Endothelial cell of umbilical vein (primary cell): ENCODE results near the gene SOX9. TPM values are rescaled to one million over a fixed set of nuclear protein-coding genes. Genes with fewer than 3 reads are reported as not detected.

Source experiments
- BruUV-seq: library from RNA; stranded (reverse); fragments of 400-500 nt; replicated peaks from 2 replicates; lab custom pipeline; 2021; lab: Mats Ljungman, UMichigan
- CTCF ChIA-PET: fragments of 300-600, 350-600 bp; sonication (Branson Sonifier 250); formaldehyde crosslinking; loops from one replicate; lab custom pipeline; 2021; ENCODE audit warnings: antibody characterized with exemption, inconsistent platforms; lab: Charles Lee
- POLR2A ChIA-PET: fragments of 300-600, 350-600 bp; sonication (Branson Sonifier 250); formaldehyde crosslinking; loops from one replicate; lab custom pipeline; 2021; ENCODE audit warnings: antibody characterized with exemption, inconsistent platforms; lab: Charles Lee
- DNase-seq: peaks from one replicate; pipeline ENCODE4 v3.0.0-alpha.2; 2011; ENCODE audit warnings: low read depth, low spot score
- FAIRE-seq: peaks from 2 replicates; lab custom pipeline; 2011; peaks lifted over from hg19 to GRCh38; lab: Jason Lieb, UNC
- H2AFZ ChIP-seq: 2 replicates; pipeline ENCODE4 v1.6.0; 2012; ENCODE audit warnings: low read depth, low read length, control low read depth, inconsistent platforms
- H3K27ac ChIP-seq: 2 replicates; pipeline ENCODE4 v1.5.1; 2011; ENCODE audit warnings: low read depth, mild to moderate bottlenecking, control low read depth, low read length, moderate library complexity; ENCODE audit not compliant: insufficient read depth
- H3K27me3 ChIP-seq, 2 experiments: 2 replicates each; pipeline versions ENCODE4 v1.6.0 to v1.6.1; 2011; ENCODE audit warnings: low read length in 2 of 2, mixed read lengths in 1 of 2; ENCODE audit not compliant: control insufficient read depth in 2 of 2, insufficient read depth in 2 of 2
- H3K36me3 ChIP-seq, 2 experiments: 2 replicates in 1 of 2; 3 replicates in 1 of 2; pipeline ENCODE4 v1.5.1; 2011; ENCODE audit warnings: low read length in 2 of 2, mild to moderate bottlenecking in 1 of 2, moderate library complexity in 1 of 2; ENCODE audit not compliant: control insufficient read depth in 2 of 2, insufficient read depth in 2 of 2; ENCODE audit errors: extremely low read depth in 1 of 2
- H3K4me1 ChIP-seq: 3 replicates; pipeline ENCODE4 v1.5.1; 2011; ENCODE audit warnings: mild to moderate bottlenecking, low read length; ENCODE audit not compliant: control insufficient read depth, insufficient read depth; ENCODE audit errors: extremely low read depth
- H3K4me2 ChIP-seq: 2 replicates; pipeline ENCODE4 v1.6.1; 2011; ENCODE audit warnings: low read length, control low read depth, mixed read lengths; ENCODE audit not compliant: insufficient read depth
- H3K4me3 ChIP-seq, 3 experiments: fragments of 200-600 bp in 1 of 3; sonication (generic), shearing (Covaris generic) in 1 of 3; replicated peaks in 1 of 3; 2 replicates each; pipeline ENCODE4 v1.5.1; 2011 to 2016; ENCODE audit warnings: control low read depth in 3 of 3, low read length in 3 of 3, mild to moderate bottlenecking in 2 of 3, inconsistent platforms in 1 of 3, low read depth in 1 of 3, moderate library complexity in 1 of 3; ENCODE audit not compliant: insufficient read depth in 1 of 3
- H3K79me2 ChIP-seq: 2 replicates; pipeline ENCODE4 v1.6.0; 2012; ENCODE audit warnings: low read length, inconsistent platforms; ENCODE audit not compliant: control insufficient read depth, insufficient read depth
- H3K9ac ChIP-seq: replicated peaks from 2 replicates; pipeline ENCODE3; 2011; ENCODE audit warnings: low read length, control low read depth; ENCODE audit not compliant: insufficient read depth; ENCODE audit errors: extremely low read depth
- H3K9me1 ChIP-seq: replicated peaks from 3 replicates; pipeline ENCODE4 v1.6.0; 2011; ENCODE audit warnings: mild to moderate bottlenecking, low read length; ENCODE audit not compliant: control insufficient read depth, insufficient read depth; ENCODE audit errors: extremely low read depth
- H3K9me3 ChIP-seq: replicated peaks from 2 replicates; pipeline ENCODE4 v1.5.1; 2012; ENCODE audit warnings: low read length, inconsistent platforms; ENCODE audit not compliant: control insufficient read depth, insufficient read depth
- H4K20me1 ChIP-seq: replicated peaks from 2 replicates; pipeline ENCODE3; 2011; ENCODE audit warnings: mild to moderate bottlenecking, low read length; ENCODE audit not compliant: control insufficient read depth, insufficient read depth; ENCODE audit errors: extremely low read depth
- EZH2 ChIP-seq: IDR thresholded peaks from 2 replicates; pipeline ENCODE4 v1.6.1; 2012; ENCODE audit warnings: borderline replicate concordance, low read depth, mild to moderate bottlenecking, moderate library complexity, low read length, inconsistent platforms; ENCODE audit not compliant: severe bottlenecking
- FOS ChIP-seq: IDR thresholded peaks from 2 replicates; pipeline ENCODE4 v1.6.1; 2011; ENCODE audit warnings: mild to moderate bottlenecking, low read length, moderate library complexity, borderline replicate concordance; ENCODE audit not compliant: insufficient read depth
- GATA2 ChIP-seq: IDR thresholded peaks from 2 replicates; pipeline ENCODE4 v1.7.0; 2011; ENCODE audit warnings: low read depth, mild to moderate bottlenecking, moderate library complexity, mixed read lengths, low read length; ENCODE audit not compliant: insufficient read length, insufficient read depth
- JUN ChIP-seq: IDR thresholded peaks from 2 replicates; pipeline ENCODE4 v1.6.1; 2011; ENCODE audit warnings: borderline replicate concordance, low read depth; ENCODE audit not compliant: insufficient read length, insufficient read depth
- MYC ChIP-seq: IDR thresholded peaks from one replicate; pipeline ENCODE4 v1.6.1; 2011; ENCODE audit warnings: mild to moderate bottlenecking, low read depth, low read length
- POLR2A ChIP-seq: IDR thresholded peaks from 2 replicates; pipeline ENCODE4 v1.6.1; 2012; ENCODE audit warnings: low read depth, mild to moderate bottlenecking, control low read depth, low read length
- POLR2AphosphoS5 ChIP-seq: IDR thresholded peaks from 2 replicates; pipeline ENCODE4 v1.6.1; 2012; ENCODE audit warnings: low read depth, mild to moderate bottlenecking, control low read depth, low read length, moderate library complexity; ENCODE audit not compliant: insufficient read depth
- dilution Hi-C: fragments of 300-500 bp; cut with MboI; formaldehyde crosslinking; loops from one replicate; pipeline ENCODE4 v1.15.0; 2019; ENCODE audit warnings: low sequenced_read_pairs; ENCODE audit not compliant: extremely low pct_ligation_motif_present
- intact Hi-C: fragments of 100-400 bp; cut with micrococcal nuclease; formaldehyde crosslinking; loops from one replicate; pipeline ENCODE4 v1.10.0; 2022
- polyA plus RNA-seq, 4 experiments: library from polyadenylated mRNA; depleted of rRNA in 3 of 4; stranded (reverse) in 3 of 4; unstranded in 1 of 4; fragments of >200 nt; gene quantifications; 2 replicates each; pipeline versions ENCODE4 v1.2.1 to v1.2.3, GENCODE V29; 2011 to 2012; ENCODE audit warnings: missing spikeins in 1 of 4
- total RNA-seq: library from RNA; stranded (reverse); gene quantifications from 2 replicates; pipeline ENCODE4 v1.2.3, GENCODE V29; 2021
- TF ChIP-seq, protein P1 (sequence below): IDR thresholded peaks from 2 replicates; pipeline ENCODE4 v1.6.1; 2011; ENCODE audit not compliant: insufficient read depth, insufficient read length
- TF ChIP-seq, protein P2 (sequence below), 2 donors: IDR thresholded peaks; 1 replicate in 1 of 2; 2 replicates in 1 of 2; pipeline ENCODE4 v1.5.1; 2011; ENCODE audit warnings: low read length in 2 of 2, mild to moderate bottlenecking in 2 of 2, moderate library complexity in 2 of 2, control low read depth in 1 of 2, inconsistent platforms in 1 of 2, low read depth in 1 of 2; ENCODE audit not compliant: insufficient read depth in 1 of 2; ENCODE audit errors: extremely low read depth in 1 of 2

Gene SOX9
- total and polyA plus RNA-seq, 2 donors (not counting 3 experiments of a cell fraction or from before 2014, with no cell fraction given): not detected

DNA sequence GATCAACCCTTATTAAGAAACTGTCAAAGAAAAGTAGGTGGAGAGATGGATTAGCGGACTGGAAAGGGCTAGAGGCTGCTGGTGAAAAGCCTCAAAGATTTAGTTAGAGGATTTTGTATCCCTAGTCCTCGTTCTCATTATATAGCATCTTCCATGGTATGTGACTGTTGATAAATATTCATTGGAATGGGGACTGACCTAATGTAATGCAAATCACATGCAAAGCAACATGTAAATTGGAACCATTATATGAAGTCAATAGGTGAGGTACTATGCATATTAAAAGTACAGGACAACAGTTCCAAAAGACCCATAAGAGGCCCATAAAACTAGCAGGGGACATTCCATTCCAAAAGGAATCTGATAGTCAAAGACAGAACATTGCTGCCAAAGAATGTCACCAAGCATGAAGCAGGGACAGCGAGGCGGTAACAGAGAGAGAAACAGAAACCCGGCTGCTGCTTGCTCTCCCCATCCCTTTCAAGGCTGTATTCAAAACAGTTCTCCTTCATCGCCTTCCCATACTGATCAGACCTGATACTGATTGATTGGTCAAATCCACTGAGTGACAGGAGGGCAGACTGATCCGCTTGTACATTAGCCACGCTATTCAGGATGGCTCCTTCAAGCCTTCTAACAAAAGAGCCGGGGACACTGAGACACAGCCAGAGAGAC, 44.5 kb downstream of the SOX9 start:
- Histone ChIP-seq H3K9ac (no peak overlapping the region), H3K79me2 (no peaks in the 10 kb centered on the region), H3K9me1 (no peaks in the 10 kb centered on the region), H3K9me3 (peaks cover 5% of the 10 kb centered on the region), H3K27ac (no peak overlapping the region), H3K4me3 (no peak overlapping the region), H3K27me3 (no peaks in the 10 kb centered on the region), H3K36me3 (no peaks in the 10 kb centered on the region), H4K20me1 (no peaks in the 10 kb centered on the region), H3K4me1 (no peaks in the 10 kb centered on the region), H2AFZ (no peak overlapping the region), H3K4me2 (no peak overlapping the region)
- CTCF ChIA-PET: no interaction called here
- no peak for FAIRE-seq
- DNase-seq: no peak
- POLR2A ChIA-PET: no interaction called here
- no peak for TF ChIP-seq JUN
- TF ChIP-seq MYC: no peak
- TF ChIP-seq POLR2A: no peak
- TF ChIP-seq GATA2: no peak
- TF ChIP-seq FOS: no peak
- no peak for TF ChIP-seq EZH2
- TF ChIP-seq POLR2AphosphoS5: no peak
- TF ChIP-seq, protein P1, sequence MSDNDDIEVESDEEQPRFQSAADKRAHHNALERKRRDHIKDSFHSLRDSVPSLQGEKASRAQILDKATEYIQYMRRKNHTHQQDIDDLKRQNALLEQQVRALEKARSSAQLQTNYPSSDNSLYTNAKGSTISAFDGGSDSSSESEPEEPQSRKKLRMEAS: no peak
- TF ChIP-seq, protein P2, sequence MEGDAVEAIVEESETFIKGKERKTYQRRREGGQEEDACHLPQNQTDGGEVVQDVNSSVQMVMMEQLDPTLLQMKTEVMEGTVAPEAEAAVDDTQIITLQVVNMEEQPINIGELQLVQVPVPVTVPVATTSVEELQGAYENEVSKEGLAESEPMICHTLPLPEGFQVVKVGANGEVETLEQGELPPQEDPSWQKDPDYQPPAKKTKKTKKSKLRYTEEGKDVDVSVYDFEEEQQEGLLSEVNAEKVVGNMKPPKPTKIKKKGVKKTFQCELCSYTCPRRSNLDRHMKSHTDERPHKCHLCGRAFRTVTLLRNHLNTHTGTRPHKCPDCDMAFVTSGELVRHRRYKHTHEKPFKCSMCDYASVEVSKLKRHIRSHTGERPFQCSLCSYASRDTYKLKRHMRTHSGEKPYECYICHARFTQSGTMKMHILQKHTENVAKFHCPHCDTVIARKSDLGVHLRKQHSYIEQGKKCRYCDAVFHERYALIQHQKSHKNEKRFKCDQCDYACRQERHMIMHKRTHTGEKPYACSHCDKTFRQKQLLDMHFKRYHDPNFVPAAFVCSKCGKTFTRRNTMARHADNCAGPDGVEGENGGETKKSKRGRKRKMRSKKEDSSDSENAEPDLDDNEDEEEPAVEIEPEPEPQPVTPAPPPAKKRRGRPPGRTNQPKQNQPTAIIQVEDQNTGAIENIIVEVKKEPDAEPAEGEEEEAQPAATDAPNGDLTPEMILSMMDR (IDR thresholded peaks at IDR 0.05; ENCODE audit: extremely low read depth in 1 of 2, insufficient read depth in 1 of 2, low read depth in 1 of 2, low read length in 2 of 2): no peak
- dilution Hi-C loops: no loop called here
- no TSS peak for BruUV-seq
- intact Hi-C loops: no loop called here
